DND-41 (cell line): ENCODE data around the gene FAM83G.

Source experiments
- ATAC-seq: fragments of 200-7000 bp; cut with Tn5 transposase; 3 replicates; pipeline ENCODE4 v1.9.1; 2021; ENCODE audit warnings: low read depth; ENCODE audit not compliant: insufficient read depth
- DNase-seq: peaks from one replicate; pipeline ENCODE4 v3.0.0-alpha.2; 2020
- H2AFZ ChIP-seq: 2 replicates; pipeline ENCODE4 v1.6.0; 2012; ENCODE audit warnings: low read depth, low read length
- H3K27ac ChIP-seq: 2 replicates; pipeline ENCODE4 v1.5.1; 2012; ENCODE audit warnings: low read length, inconsistent platforms
- H3K27me3 ChIP-seq: fragments of 200-600 bp; sonication (generic); 2 replicates; pipeline ENCODE4 v1.6.0; 2012; ENCODE audit warnings: low read length, mild to moderate bottlenecking, inconsistent platforms; ENCODE audit not compliant: insufficient read depth, poor library complexity
- H3K36me3 ChIP-seq: 2 replicates; pipeline ENCODE4 v1.5.1; 2012; ENCODE audit warnings: low read length, inconsistent platforms; ENCODE audit not compliant: insufficient read depth
- H3K4me1 ChIP-seq: 2 replicates; pipeline ENCODE4 v1.5.1; 2012; ENCODE audit warnings: mild to moderate bottlenecking, low read length; ENCODE audit not compliant: insufficient read depth
- H3K4me2 ChIP-seq: 2 replicates; pipeline ENCODE4 v1.6.0; 2012; ENCODE audit warnings: mild to moderate bottlenecking, moderate library complexity, low read length, inconsistent platforms; ENCODE audit not compliant: insufficient read depth
- H3K4me3 ChIP-seq, 2 experiments: fragments of 200-600 bp in 1 of 2; shearing (Covaris generic) in 1 of 2; 2 replicates each; pipeline ENCODE4 v1.5.1; 2012 to 2016; ENCODE audit warnings: inconsistent platforms in 2 of 2, low read length in 2 of 2, mild to moderate bottlenecking in 2 of 2, low read depth in 1 of 2, moderate library complexity in 1 of 2
- H3K79me2 ChIP-seq: 2 replicates; pipeline ENCODE4 v1.6.0; 2012; ENCODE audit warnings: low read length, inconsistent platforms; ENCODE audit not compliant: insufficient read depth
- H3K9ac ChIP-seq: 2 replicates; pipeline ENCODE4 v1.6.0; 2012; ENCODE audit warnings: low read depth, mild to moderate bottlenecking, inconsistent platforms, low read length, moderate library complexity
- H3K9me3 ChIP-seq: 2 replicates; pipeline ENCODE4 v1.5.1; 2012; ENCODE audit warnings: low read length, moderate library complexity, mild to moderate bottlenecking, inconsistent platforms; ENCODE audit not compliant: insufficient read depth, severe bottlenecking
- H4K20me1 ChIP-seq: 2 replicates; pipeline ENCODE4 v1.6.0; 2012; ENCODE audit warnings: low read length; ENCODE audit not compliant: insufficient read depth
- EZH2 ChIP-seq: IDR thresholded peaks from 3 replicates; pipeline ENCODE4 v1.6.1; 2012; ENCODE audit warnings: borderline replicate concordance, low read depth, mild to moderate bottlenecking, moderate library complexity, low read length, inconsistent platforms; ENCODE audit not compliant: severe bottlenecking
- TF ChIP-seq, protein P1 (sequence below): IDR thresholded peaks from 2 replicates; pipeline ENCODE4 v1.5.1; 2012; ENCODE audit warnings: borderline replicate concordance, low read length, moderate library complexity, mild to moderate bottlenecking; ENCODE audit not compliant: poor library complexity, severe bottlenecking; ENCODE audit errors: extremely low read depth

Gene FAM83G

DNA sequence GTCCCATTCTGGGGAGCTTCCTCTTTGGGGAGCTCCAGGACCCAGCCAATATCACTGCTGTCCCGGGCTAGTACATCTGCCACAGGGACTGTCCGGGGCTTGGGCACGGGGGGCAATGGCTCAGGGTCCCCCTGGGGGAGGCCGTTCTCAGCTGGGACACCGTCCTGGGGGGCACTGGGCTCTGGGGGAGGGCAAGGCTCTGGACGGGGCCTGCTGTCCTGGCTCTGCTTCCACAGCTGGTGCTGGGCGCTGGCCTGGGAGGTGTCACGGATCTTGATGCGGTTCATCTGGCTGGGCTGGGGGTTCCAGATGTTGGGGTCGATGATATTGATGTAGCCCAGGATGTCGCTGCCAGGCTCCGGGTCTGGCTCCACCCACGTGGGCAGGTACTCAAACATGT, 26.5 kb downstream of the FAM83G start:
- no peak overlapping the region for H2AFZ ChIP-seq
- TF ChIP-seq EZH2, result no peak
- TF ChIP-seq, protein P1, sequence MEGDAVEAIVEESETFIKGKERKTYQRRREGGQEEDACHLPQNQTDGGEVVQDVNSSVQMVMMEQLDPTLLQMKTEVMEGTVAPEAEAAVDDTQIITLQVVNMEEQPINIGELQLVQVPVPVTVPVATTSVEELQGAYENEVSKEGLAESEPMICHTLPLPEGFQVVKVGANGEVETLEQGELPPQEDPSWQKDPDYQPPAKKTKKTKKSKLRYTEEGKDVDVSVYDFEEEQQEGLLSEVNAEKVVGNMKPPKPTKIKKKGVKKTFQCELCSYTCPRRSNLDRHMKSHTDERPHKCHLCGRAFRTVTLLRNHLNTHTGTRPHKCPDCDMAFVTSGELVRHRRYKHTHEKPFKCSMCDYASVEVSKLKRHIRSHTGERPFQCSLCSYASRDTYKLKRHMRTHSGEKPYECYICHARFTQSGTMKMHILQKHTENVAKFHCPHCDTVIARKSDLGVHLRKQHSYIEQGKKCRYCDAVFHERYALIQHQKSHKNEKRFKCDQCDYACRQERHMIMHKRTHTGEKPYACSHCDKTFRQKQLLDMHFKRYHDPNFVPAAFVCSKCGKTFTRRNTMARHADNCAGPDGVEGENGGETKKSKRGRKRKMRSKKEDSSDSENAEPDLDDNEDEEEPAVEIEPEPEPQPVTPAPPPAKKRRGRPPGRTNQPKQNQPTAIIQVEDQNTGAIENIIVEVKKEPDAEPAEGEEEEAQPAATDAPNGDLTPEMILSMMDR, result no peak
- no peaks in the 10 kb centered on the region for H3K4me1 ChIP-seq
- ATAC-seq (no peak), DNase-seq (no peak)
- H3K79me2 ChIP-seq, result no peaks in the 10 kb centered on the region
- no peaks in the 10 kb centered on the region for H3K9me3 ChIP-seq
- H3K4me3 ChIP-seq, result no peak overlapping the region
- H4K20me1 ChIP-seq, result peaks cover 7% of the 10 kb centered on the region
- H3K4me2 ChIP-seq, result no peak overlapping the region
- no peak overlapping the region for H3K27ac ChIP-seq
- no peak overlapping the region for H3K9ac ChIP-seq
- H3K36me3 ChIP-seq, result no peaks in the 10 kb centered on the region
- no peaks in the 10 kb centered on the region for H3K27me3 ChIP-seq

DNA sequence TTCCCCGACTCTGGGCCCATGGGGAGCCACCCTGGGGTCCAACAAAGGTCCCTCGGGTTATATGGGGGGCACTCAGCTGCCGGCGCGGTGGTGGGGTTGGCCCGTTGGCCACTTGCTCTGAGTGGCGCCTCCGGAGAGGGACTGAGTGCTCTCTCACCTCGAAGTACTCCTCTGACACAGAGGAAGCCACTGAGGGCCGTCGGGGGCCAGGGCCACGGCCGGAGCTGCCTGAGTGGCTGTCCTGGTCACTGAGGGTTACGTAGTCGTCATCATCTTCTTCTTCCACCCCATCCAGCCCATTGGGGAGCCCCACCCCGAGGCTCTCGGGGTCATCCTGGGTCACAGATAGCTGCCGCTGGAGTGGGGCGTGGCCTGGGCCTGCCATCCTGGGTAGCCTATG, 26.9 kb downstream of the FAM83G start:
- Histone ChIP-seq H3K27me3 (no peaks in the 10 kb centered on the region), H3K4me1 (no peaks in the 10 kb centered on the region), H3K9me3 (no peaks in the 10 kb centered on the region), H3K36me3 (no peaks in the 10 kb centered on the region), H3K4me3 (no peak overlapping the region), H3K79me2 (no peaks in the 10 kb centered on the region), H3K27ac (no peak overlapping the region), H3K4me2 (no peak overlapping the region), H2AFZ (no peak overlapping the region), H3K9ac (no peak overlapping the region), H4K20me1 (peaks cover 11% of the 10 kb centered on the region)
- no peak for ATAC-seq
- no peak for DNase-seq
- no peak for TF ChIP-seq EZH2
- TF ChIP-seq, protein P1, result no peak

DNA sequence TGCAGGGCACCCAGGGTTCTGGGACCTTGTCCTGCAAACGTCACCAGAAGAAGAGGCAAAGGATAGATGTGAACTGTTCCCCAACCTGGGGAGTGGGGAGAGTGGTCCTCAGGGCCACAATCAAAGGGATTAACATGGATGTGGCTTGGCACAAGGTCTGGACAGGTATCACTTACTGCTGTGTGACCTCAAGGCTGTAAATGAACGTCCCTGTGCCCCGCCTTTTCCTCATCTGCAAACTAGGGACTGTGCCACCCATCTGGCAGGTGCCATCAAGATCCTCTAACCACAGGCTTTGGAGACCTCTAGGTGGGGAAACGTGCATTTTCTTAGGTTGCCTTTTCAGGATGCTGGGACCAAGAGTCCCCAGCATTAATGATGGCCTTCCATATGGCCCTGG, 27.5 kb downstream of the FAM83G start:
- Histone ChIP-seq H4K20me1 (peaks cover 11% of the 10 kb centered on the region), H2AFZ (no peak overlapping the region), H3K4me1 (no peaks in the 10 kb centered on the region), H3K36me3 (no peaks in the 10 kb centered on the region), H3K4me3 (no peak overlapping the region), H3K79me2 (no peaks in the 10 kb centered on the region), H3K27ac (no peak overlapping the region), H3K9ac (no peak overlapping the region), H3K9me3 (no peaks in the 10 kb centered on the region), H3K4me2 (no peak overlapping the region), H3K27me3 (no peaks in the 10 kb centered on the region)
- TF ChIP-seq, protein P1, result no peak
- no peak for TF ChIP-seq EZH2
- DNase-seq, result no peak
- no peak for ATAC-seq

DNA sequence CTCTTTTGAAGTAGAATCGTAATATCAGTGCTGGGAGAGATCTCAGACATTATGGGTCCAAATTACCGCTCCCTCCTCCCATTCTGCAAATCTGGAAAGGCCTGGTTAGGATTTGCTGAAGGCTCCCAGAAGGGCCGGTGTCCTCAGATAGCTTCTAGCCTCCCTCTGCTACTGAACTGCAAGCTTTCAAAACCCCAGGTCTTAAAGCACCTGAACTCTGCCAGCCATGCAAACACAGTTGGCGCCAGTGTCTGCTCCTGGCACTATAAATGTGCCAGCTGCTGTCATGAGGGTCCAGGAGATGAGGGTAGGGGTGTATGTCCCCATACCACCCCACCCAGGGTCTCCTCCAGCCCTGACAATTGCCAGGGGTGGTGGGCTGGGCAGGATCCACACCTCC, 28.4 kb downstream of the FAM83G start:
- ATAC-seq (no peak), DNase-seq (no peak)
- Histone ChIP-seq H2AFZ (no peak overlapping the region), H3K9ac (no peak overlapping the region), H3K27ac (no peak overlapping the region), H3K4me1 (no peaks in the 10 kb centered on the region), H4K20me1 (peaks cover 11% of the 10 kb centered on the region), H3K27me3 (no peaks in the 10 kb centered on the region), H3K9me3 (no peaks in the 10 kb centered on the region), H3K4me2 (no peak overlapping the region), H3K36me3 (no peaks in the 10 kb centered on the region), H3K79me2 (no peaks in the 10 kb centered on the region), H3K4me3 (no peak overlapping the region)
- TF ChIP-seq, protein P1, result no peak
- TF ChIP-seq EZH2, result no peak
